ENCODE measurements around the gene ITGB8.
A peak's percentile ranks its signal among the peaks of the same experiment; 100 is the strongest.

The ITGB8 gene

DNA sequence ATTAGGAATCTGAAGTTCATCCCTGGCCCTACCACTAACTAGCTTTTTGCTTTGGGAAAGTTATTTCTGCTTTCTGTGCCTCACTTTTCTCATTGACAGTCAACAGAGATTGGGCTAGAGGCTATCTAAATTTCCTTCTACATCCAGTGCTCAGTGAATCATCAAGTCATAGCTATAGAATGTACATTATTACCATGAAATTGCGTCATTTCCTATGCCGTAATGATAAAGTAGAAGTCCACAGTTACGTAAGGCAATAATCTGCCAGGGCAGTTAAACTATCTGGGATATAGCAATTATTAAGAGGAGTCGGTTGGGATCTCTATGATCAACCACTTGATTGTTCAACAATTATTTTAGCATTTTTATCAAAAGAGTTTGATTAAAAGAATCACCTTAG, 64.4 kb downstream of the ITGB8 start:
- Histone ChIP-seq H3K4me2 (peak overlapping the region; percentile 36; the same call in 1 of the 2 replicates), H3K36me3 (ENCODE audit: insufficient read depth) (peaks cover 16% of the 10 kb centered on the region; the same call in 1 of the 2 replicates)
- TF ChIP-seq, protein P1, sequence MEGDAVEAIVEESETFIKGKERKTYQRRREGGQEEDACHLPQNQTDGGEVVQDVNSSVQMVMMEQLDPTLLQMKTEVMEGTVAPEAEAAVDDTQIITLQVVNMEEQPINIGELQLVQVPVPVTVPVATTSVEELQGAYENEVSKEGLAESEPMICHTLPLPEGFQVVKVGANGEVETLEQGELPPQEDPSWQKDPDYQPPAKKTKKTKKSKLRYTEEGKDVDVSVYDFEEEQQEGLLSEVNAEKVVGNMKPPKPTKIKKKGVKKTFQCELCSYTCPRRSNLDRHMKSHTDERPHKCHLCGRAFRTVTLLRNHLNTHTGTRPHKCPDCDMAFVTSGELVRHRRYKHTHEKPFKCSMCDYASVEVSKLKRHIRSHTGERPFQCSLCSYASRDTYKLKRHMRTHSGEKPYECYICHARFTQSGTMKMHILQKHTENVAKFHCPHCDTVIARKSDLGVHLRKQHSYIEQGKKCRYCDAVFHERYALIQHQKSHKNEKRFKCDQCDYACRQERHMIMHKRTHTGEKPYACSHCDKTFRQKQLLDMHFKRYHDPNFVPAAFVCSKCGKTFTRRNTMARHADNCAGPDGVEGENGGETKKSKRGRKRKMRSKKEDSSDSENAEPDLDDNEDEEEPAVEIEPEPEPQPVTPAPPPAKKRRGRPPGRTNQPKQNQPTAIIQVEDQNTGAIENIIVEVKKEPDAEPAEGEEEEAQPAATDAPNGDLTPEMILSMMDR (conservative IDR thresholded peaks at IDR 0.05; ENCODE audit: low read depth, low read length): no peak

DNA sequence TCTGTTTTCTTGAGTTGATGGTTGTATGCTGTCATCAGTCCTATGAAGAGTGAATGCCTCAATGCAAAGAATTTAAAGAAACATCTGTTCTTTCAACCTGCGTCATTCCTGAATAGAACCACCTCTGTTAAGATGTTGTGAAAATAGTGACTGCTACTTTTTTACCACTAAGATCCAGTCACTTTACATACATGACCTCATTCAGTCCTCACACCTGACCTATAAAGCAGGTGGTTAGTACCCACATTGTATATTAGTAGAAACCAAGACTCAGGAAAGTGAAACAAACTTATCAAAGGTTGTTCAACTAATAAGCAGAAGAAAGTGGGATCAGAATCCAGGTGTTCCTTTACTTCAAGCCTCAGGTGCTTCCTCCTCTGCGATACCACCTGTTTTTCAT, 64.8 kb downstream of the ITGB8 start:
- TF ChIP-seq, protein P1 (conservative IDR thresholded peaks at IDR 0.05; ENCODE audit: low read depth, low read length): no peak
- no peaks in the 10 kb centered on the region for H3K27me3 ChIP-seq (ENCODE audit: insufficient read depth, low read depth)

More for the DNA sequence above, 64.4 kb downstream of the ITGB8 start:
- H3K4me1 ChIP-seq (ENCODE audit: low read depth, poor library complexity, severe bottlenecking): peaks cover 36% of the 10 kb centered on the region
- no peak overlapping the region for H3K9ac ChIP-seq
- no peaks in the 10 kb centered on the region for H3K27me3 ChIP-seq (ENCODE audit: insufficient read depth, low read depth)
- H3K79me2 ChIP-seq (ENCODE audit: insufficient read depth, low read depth): no peaks in the 10 kb centered on the region
- no peak overlapping the region for H2AFZ ChIP-seq (ENCODE audit: low read depth)
- H4K20me1 ChIP-seq (ENCODE audit: insufficient read depth): no peaks in the 10 kb centered on the region
- peak overlapping the region; percentile 30; the same call in 1 of the 2 replicates for H3K27ac ChIP-seq
- H3K4me3 ChIP-seq (IDR thresholded peaks at IDR 0.05; ENCODE audit: insufficient read depth, low read depth, low read length): no peak overlapping the region

DNA sequence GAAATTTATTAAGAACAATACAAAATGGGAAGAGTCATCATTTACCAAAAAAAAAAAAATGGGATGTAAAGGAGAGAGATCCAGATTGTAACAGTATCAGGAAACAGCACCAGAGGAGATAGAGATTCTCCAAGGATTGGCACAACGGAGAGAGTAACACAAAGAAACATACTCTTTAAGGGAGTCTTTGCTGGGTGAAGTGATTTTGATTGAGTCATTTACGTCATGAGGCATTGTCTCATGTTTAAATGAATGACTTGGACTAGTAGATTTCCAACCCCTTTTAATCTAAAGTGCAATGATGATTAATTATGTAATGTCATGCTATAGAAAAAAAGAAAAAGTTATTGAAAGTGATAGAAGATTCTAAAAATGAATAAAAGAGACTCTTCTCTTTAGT, 68.8 kb downstream of the ITGB8 start:
- Histone ChIP-seq H3K27ac (no peak overlapping the region), H3K79me2 (ENCODE audit: insufficient read depth, low read depth) (no peaks in the 10 kb centered on the region), H3K4me2 (no peak overlapping the region), H3K27me3 (ENCODE audit: insufficient read depth, low read depth) (no peaks in the 10 kb centered on the region), H3K4me3 (IDR thresholded peaks at IDR 0.05; ENCODE audit: insufficient read depth, low read depth, low read length) (no peak overlapping the region), H2AFZ (ENCODE audit: low read depth) (no peak overlapping the region), H3K36me3 (ENCODE audit: insufficient read depth) (peaks cover 11% of the 10 kb centered on the region; the same call in 1 of the 2 replicates), H4K20me1 (ENCODE audit: insufficient read depth) (no peaks in the 10 kb centered on the region), H3K4me1 (ENCODE audit: low read depth, poor library complexity, severe bottlenecking) (peaks cover 16% of the 10 kb centered on the region), H3K9ac (no peak overlapping the region)
- TF ChIP-seq, protein P1 (conservative IDR thresholded peaks at IDR 0.05; ENCODE audit: low read depth, low read length): no peak

More for the DNA sequence above, 64.8 kb downstream of the ITGB8 start:
- H3K4me1 ChIP-seq (ENCODE audit: low read depth, poor library complexity, severe bottlenecking): peaks cover 36% of the 10 kb centered on the region
- H3K9ac ChIP-seq: no peak overlapping the region
- H3K79me2 ChIP-seq (ENCODE audit: insufficient read depth, low read depth): no peaks in the 10 kb centered on the region
- no peak overlapping the region for H3K4me3 ChIP-seq (IDR thresholded peaks at IDR 0.05; ENCODE audit: insufficient read depth, low read depth, low read length)
- no peaks in the 10 kb centered on the region for H4K20me1 ChIP-seq (ENCODE audit: insufficient read depth)
- peaks cover 16% of the 10 kb centered on the region; the same call in 1 of the 2 replicates for H3K36me3 ChIP-seq (ENCODE audit: insufficient read depth)
- H2AFZ ChIP-seq (ENCODE audit: low read depth): no peak overlapping the region
- peak overlapping the region; percentile 30; the same call in 1 of the 2 replicates for H3K27ac ChIP-seq
- peak overlapping the region; percentile 36; the same call in 1 of the 2 replicates for H3K4me2 ChIP-seq

DNA sequence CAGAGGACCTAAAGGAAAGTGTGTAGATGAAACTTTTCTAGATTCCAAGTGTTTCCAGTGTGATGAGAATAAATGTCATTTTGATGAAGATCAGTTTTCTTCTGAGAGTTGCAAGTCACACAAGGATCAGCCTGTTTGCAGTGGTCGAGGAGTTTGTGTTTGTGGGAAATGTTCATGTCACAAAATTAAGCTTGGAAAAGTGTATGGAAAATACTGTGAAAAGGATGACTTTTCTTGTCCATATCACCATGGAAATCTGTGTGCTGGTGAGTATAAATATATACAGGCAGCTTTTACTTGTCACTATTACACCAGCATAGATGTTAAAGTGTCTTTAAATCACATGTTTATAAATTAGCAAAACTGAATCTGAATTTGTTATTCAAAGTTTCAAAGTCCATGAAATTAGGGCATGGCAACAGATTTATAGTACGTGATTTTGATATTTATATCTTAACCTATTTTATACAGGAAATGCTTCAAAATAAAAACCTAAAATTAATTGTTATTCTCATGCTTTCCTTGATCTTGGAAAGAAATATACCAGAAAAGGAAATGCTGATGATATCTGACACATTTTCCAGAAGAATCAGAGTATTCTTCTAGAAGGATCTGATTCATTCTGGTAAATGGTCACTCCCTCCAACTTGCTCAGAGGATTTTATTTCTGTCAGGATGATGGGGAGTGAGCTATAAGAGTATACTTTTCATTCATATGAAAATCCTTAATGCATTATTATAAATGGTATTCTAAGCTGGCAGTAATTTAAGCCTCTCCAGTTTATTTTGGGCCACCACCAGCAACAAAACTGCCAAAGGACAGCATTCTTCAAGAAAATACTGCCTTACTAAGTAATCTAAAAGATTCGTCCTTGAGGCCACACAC, 71.4 kb downstream of the ITGB8 start:
- Histone ChIP-seq H4K20me1 (ENCODE audit: insufficient read depth) (no peaks in the 10 kb centered on the region), H3K79me2 (ENCODE audit: insufficient read depth, low read depth) (no peaks in the 10 kb centered on the region), H3K27ac (no peak overlapping the region), H2AFZ (ENCODE audit: low read depth) (no peak overlapping the region), H3K36me3 (ENCODE audit: insufficient read depth) (peaks cover 10% of the 10 kb centered on the region; the same call in 1 of the 2 replicates), H3K4me3 (IDR thresholded peaks at IDR 0.05; ENCODE audit: insufficient read depth, low read depth, low read length) (no peak overlapping the region), H3K9ac (no peak overlapping the region), H3K4me1 (ENCODE audit: low read depth, poor library complexity, severe bottlenecking) (no peaks in the 10 kb centered on the region), H3K27me3 (ENCODE audit: insufficient read depth, low read depth) (no peaks in the 10 kb centered on the region), H3K4me2 (no peak overlapping the region)
- TF ChIP-seq, protein P1 (conservative IDR thresholded peaks at IDR 0.05; ENCODE audit: low read depth, low read length): no peak; the same call in 1 of the 2 replicates

All from KMS-11 (cell line).